NOMO-1 treated with dmso at 0.1 percent for 144 hours (cell line): ENCODE results near the gene EPB42.
"Not testable (repeated sequence)": the region's sequence is repeated elsewhere in the genome, so short reads cannot be mapped to it uniquely, and the experiment has no call there.

ENCODE experiments used
- DNase-seq: peaks from one replicate; lab custom pipeline; 2025; ENCODE audit not compliant: unreplicated experiment; lab: John Stamatoyannopoulos, UW

EPB42 gene

DNA sequence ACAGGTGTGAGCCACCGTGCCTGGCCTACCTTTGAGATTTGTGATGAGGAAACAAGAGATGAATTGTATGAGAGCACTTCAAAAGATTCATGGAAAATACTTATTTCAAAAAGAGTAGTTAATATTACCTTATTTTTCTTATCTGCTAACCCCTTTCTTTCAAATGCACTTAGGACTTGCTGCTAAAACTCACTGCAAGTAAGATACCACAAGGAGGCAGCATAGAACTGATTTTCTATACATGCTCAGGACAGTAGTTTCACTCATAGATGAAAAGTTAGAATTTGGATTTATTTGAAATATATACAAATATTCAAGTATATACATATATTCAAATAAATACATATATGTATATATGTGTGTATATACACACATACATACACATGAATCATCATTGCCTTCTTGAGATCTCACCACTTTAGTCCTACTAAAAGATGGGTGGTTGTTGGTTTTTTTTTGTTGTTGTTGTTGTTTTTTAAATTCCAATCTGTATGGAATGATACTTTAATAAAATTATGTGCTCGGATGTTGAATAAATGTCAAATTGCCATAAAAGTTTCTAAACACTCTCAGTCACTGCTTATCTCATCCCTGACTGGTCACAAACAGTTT, 33.2 kb downstream of the EPB42 start:
- DNase-seq = peak; percentile 9

GRCh38 chr15:43186003-43186353, 34.8 kb downstream of the EPB42 start:
- no peak for DNase-seq

- DNase-seq = peak; percentile 95
Observed at GRCh38 chr15:43185157-43186002, 35.4 kb downstream of the EPB42 start, which contains the start of gene CCNDBP1. TSS of gene CCNDBP1 (plus strand) at chr15:43185403. CDS start at chr15:43185499, 96 bp downstream.

- DNase-seq = no peak
Observed at GRCh38 chr15:43184407-43185124, 36.3 kb downstream of the EPB42 start.

DNA sequence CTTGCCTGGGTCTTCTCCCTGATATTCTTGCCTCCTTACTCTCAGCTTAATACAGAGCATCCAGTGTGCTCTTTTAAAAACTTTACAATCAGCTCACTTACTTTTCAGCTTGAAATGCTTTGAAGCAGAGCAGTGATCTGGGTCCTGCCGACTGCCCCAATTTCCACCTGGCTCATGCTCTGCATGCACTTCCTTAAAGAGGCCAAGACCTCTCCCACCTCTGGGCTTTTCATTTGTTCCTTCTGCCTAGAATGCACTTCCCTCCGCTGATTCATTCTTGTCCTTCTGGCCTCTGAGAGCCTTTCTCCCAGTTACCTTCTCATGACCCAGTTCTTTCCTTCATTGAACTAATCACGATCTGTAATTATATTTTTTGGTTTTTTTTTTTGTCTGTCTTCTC, 37.5 kb downstream of the EPB42 start:
- no peak for DNase-seq

GRCh38 chr15:43177147-43177546, 43.7 kb downstream of the EPB42 start:
- DNase-seq = not testable (repeated sequence)

DNA sequence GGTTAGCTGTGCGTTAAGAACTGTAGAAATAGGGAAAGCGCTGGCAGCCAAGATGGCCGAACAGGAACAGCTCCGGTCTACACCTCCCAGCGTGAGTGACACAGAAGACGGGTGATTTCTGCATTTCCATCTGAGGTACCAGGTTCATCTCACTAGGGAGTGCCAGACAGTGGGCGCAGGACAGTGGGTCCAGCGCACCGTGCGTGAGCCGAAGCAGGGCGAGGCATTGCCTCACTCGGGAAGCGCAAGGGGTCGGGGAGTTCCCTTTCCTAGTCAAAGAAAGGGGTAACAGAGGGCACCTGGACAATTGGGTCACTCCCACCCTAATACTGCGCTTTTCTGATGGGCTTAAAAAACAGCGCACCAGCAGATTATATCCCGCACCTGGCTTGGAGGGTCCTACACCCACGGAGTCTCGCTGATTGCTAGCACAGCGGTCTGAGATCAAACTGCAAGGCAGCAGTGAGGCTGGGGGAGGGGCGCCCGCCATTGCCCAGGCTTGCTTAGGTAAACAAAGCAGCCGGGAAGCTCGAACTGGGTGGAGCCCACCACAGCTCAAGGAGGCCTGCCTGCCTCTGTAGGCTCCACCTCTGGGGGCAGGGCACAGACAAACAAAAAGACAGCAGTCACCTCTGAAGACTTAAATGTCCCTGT, 45.0 kb downstream of the EPB42 start:
- DNase-seq = not testable (repeated sequence)

DNA sequence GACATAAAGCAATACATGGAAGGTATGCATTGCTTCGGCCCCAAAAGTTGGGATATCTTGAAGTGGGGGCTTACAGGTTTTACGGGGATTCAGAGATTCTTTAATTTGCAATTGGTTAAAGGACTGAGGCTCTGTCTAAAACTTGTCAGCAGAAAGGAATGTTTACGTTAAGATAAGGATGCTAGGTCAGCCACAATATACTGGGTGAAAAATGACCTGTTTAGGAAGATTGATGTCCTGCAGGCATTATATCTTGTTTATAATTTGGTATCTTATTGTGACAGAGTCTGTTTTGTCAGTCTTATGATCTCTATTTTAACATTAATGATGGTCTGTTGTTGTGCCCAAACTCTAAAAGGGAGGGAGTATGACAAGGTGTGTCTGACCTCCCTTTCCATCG, 50.9 kb downstream of the EPB42 start:
- no peak for DNase-seq

DNA sequence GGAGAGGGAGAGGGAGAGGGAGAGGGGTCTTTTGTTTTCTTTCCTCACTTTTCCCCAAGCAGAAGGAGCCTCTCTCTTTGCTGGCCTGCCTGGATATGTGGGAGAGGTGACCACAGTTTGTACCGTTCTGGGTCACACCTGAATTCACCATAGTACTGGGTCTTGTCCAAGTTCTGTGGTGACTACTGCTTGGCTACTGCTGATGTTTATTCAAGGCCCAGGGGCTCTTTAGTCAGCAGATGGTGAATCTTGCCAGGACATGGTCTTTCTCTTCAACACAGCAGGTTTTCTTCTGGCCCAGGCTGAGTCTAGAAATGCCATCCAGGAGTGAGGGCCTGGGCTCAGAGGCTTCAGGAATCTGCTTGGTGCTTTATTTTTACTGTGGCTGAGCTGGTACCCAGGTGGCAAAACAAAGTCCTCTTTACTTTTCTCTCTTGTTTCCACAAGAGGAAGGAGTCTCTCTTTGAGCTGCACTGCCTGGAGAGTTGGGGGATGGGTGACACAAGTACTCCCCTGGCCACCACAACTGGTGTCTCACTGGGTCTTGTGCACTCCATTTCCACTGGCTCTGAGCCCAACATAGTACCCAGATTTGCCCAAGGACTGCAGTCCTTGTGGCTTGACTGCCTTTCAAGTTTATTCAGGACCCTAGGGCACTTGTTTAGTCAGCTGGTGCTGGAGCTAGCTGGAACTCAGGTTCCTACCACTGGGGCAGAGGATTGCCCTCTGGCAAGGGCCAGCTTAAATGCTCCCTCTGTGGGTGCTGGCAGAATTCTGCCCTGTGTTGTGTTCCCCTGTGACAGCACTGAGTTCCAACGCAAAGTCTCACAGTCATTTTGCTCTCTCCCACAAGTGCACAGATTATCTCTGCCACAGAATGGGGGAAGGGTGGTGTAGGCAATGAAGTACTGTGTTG, 52.4 kb downstream of the EPB42 start:
- no peak for DNase-seq

GRCh38 chr15:43167261-43167660, 53.6 kb downstream of the EPB42 start:
- not testable (repeated sequence) for DNase-seq

- no peak for DNase-seq
Observed at GRCh38 chr15:43165801-43166325, 55.0 kb downstream of the EPB42 start.

- DNase-seq = no peak
Observed at GRCh38 chr15:43153269-43153668, 67.5 kb downstream of the EPB42 start.

- DNase-seq = no peak
Observed at GRCh38 chr15:43151688-43152087, 69.1 kb downstream of the EPB42 start.

- DNase-seq = no peak
Observed at GRCh38 chr15:43150191-43150929, 70.5 kb downstream of the EPB42 start.
